ENCODE measurements around the gene NDUFS7. TPM values are rescaled to one million over a fixed set of nuclear protein-coding genes. Genes with fewer than 3 reads are reported as not detected.

Gene NDUFS7
- total RNA-seq, 1 donor from 2014 or later: 15.4 TPM

- peaks cover 12% of the 10 kb centered on the region for H3K79me2 ChIP-seq (ENCODE audit: low read depth)
- no peak overlapping the region for H3K9ac ChIP-seq
- no peak overlapping the region for H3K4me2 ChIP-seq
- H3K4me1 ChIP-seq: peaks cover 19% of the 10 kb centered on the region
- H2AFZ ChIP-seq (replicated peaks): no peak overlapping the region
- peaks cover 22% of the 10 kb centered on the region for H3K4me1 Mint-ChIP-seq
- peaks cover 35% of the 10 kb centered on the region for H3F3A ChIP-seq (ENCODE audit: low read depth)
- no peak overlapping the region for H3K4me3 ChIP-seq
- H3K9me3 Mint-ChIP-seq: peaks cover 7% of the 10 kb centered on the region
- no peaks in the 10 kb centered on the region for H3K27me3 ChIP-seq
- TF ChIP-seq EZH2 (IDR thresholded peaks at IDR 0.05): no peak
- TF ChIP-seq EZH2phosphoT487 (IDR thresholded peaks at IDR 0.05): no peak
- H3K9me3 ChIP-seq (ENCODE audit: low read depth): no peaks in the 10 kb centered on the region
- no peak overlapping the region for H3K27ac ChIP-seq
- no peaks in the 10 kb centered on the region for H4K20me1 ChIP-seq (ENCODE audit: low read depth)
- H3K36me3 ChIP-seq: no peaks in the 10 kb centered on the region
- no peak overlapping the region for H3K4me3 Mint-ChIP-seq
- DNase-seq (ENCODE audit: low spot score): no peak
- peaks cover 21% of the 10 kb centered on the region for H3K27me3 Mint-ChIP-seq (ENCODE audit: insufficient read depth, low read depth)
- H3K36me3 Mint-ChIP-seq: peaks cover 14% of the 10 kb centered on the region
- H3K27ac Mint-ChIP-seq: no peak overlapping the region
These were observed 3.7 kb upstream of the NDUFS7 start for GRCh38 chr19:1379961-1380489.

GRCh38 chr19:1382250-1382649, 1.5 kb upstream of the NDUFS7 start:
- H3K4me1 ChIP-seq: peaks cover 19% of the 10 kb centered on the region
- Mint-ChIP-seq H3K27me3 (ENCODE audit: insufficient read depth, low read depth) (peaks cover 21% of the 10 kb centered on the region), H3K27ac (no peak overlapping the region), H3K9me3 (peaks cover 7% of the 10 kb centered on the region), H3K36me3 (peaks cover 7% of the 10 kb centered on the region), H3K4me3 (no peak overlapping the region), H3K4me1 (peaks cover 25% of the 10 kb centered on the region)
- H3K36me3 ChIP-seq: no peaks in the 10 kb centered on the region
- H3K4me2 ChIP-seq: peak overlapping the region; percentile 72
- H3K9ac ChIP-seq: no peak overlapping the region
- H3K27me3 ChIP-seq: no peaks in the 10 kb centered on the region
- no peaks in the 10 kb centered on the region for H3K9me3 ChIP-seq (ENCODE audit: low read depth)
- no peak overlapping the region for H2AFZ ChIP-seq (replicated peaks)
- DNase-seq (ENCODE audit: low spot score): no peak
- peaks cover 30% of the 10 kb centered on the region for H3F3A ChIP-seq (ENCODE audit: low read depth)
- no peak for TF ChIP-seq CTCF (IDR thresholded peaks at IDR 0.05)
- no peak for TF ChIP-seq EZH2phosphoT487 (IDR thresholded peaks at IDR 0.05)
- TF ChIP-seq EZH2 (IDR thresholded peaks at IDR 0.05): no peak
- H3K27ac ChIP-seq: no peak overlapping the region
- no peaks in the 10 kb centered on the region for H4K20me1 ChIP-seq (ENCODE audit: low read depth)
- no peak overlapping the region for H3K4me3 ChIP-seq
- H3K79me2 ChIP-seq (ENCODE audit: low read depth): peaks cover 15% of the 10 kb centered on the region

GRCh38 chr19:1383017-1383311, 743 bp upstream of the NDUFS7 start:
- Mint-ChIP-seq H3K36me3 (peaks cover 7% of the 10 kb centered on the region), H3K4me1 (peaks cover 25% of the 10 kb centered on the region), H3K27ac (peak overlapping the region; percentile 99), H3K27me3 (ENCODE audit: insufficient read depth, low read depth) (peaks cover 21% of the 10 kb centered on the region), H3K9me3 (peaks cover 7% of the 10 kb centered on the region), H3K4me3 (peak overlapping the region; percentile 94)
- peaks cover 30% of the 10 kb centered on the region for H3F3A ChIP-seq (ENCODE audit: low read depth)
- peak overlapping the region; percentile 86 for H3K4me3 ChIP-seq
- no peaks in the 10 kb centered on the region for H3K27me3 ChIP-seq
- TF ChIP-seq EZH2phosphoT487 (IDR thresholded peaks at IDR 0.05): no peak
- no peak for TF ChIP-seq EZH2 (IDR thresholded peaks at IDR 0.05)
- TF ChIP-seq CTCF (IDR thresholded peaks at IDR 0.05): no peak
- H2AFZ ChIP-seq (replicated peaks): no peak overlapping the region
- H3K79me2 ChIP-seq (ENCODE audit: low read depth): peaks cover 15% of the 10 kb centered on the region
- no peak overlapping the region for H3K27ac ChIP-seq
- no peak overlapping the region for H3K9ac ChIP-seq
- no peak for DNase-seq (ENCODE audit: low spot score)
- no peaks in the 10 kb centered on the region for H3K36me3 ChIP-seq
- H3K4me2 ChIP-seq: no peak overlapping the region
- no peaks in the 10 kb centered on the region for H3K9me3 ChIP-seq (ENCODE audit: low read depth)
- peaks cover 19% of the 10 kb centered on the region for H3K4me1 ChIP-seq
- no peaks in the 10 kb centered on the region for H4K20me1 ChIP-seq (ENCODE audit: low read depth)

- H3K27ac Mint-ChIP-seq: no peak overlapping the region
- peak overlapping the region; percentile 94 for H3K4me3 Mint-ChIP-seq
- H3K4me1 ChIP-seq: peaks cover 19% of the 10 kb centered on the region
- H3K9ac ChIP-seq: peak overlapping the region; percentile 70
- peaks cover 7% of the 10 kb centered on the region for H3K9me3 Mint-ChIP-seq
- peak overlapping the region; percentile 86 for H3K4me3 ChIP-seq
- H3K36me3 Mint-ChIP-seq: peaks cover 11% of the 10 kb centered on the region
- no peaks in the 10 kb centered on the region for H3K36me3 ChIP-seq
- H3K27me3 ChIP-seq: no peaks in the 10 kb centered on the region
- no peak for DNase-seq (ENCODE audit: low spot score)
- no peak overlapping the region for H3K27ac ChIP-seq
- peaks cover 15% of the 10 kb centered on the region for H3K79me2 ChIP-seq (ENCODE audit: low read depth)
- no peaks in the 10 kb centered on the region for H3K9me3 ChIP-seq (ENCODE audit: low read depth)
- H3K4me2 ChIP-seq: peak overlapping the region; percentile 94
- H4K20me1 ChIP-seq (ENCODE audit: low read depth): no peaks in the 10 kb centered on the region
- H2AFZ ChIP-seq (replicated peaks): peak overlapping the region; percentile 14
- H3K27me3 Mint-ChIP-seq (ENCODE audit: insufficient read depth, low read depth): peaks cover 23% of the 10 kb centered on the region
- H3F3A ChIP-seq (ENCODE audit: low read depth): peaks cover 35% of the 10 kb centered on the region
- TF ChIP-seq EZH2phosphoT487 (IDR thresholded peaks at IDR 0.05) (no peak), CTCF (IDR thresholded peaks at IDR 0.05) (no peak), EZH2 (IDR thresholded peaks at IDR 0.05) (no peak)
- H3K4me1 Mint-ChIP-seq: peaks cover 25% of the 10 kb centered on the region
These were observed 367 bp downstream of the NDUFS7 start for GRCh38 chr19:1384085-1384462.

Measured in neural progenitor cell (in vitro differentiated cells).